Measurements from ENCODE around the gene INPP5A.
"Not testable (repeated sequence)": the region's sequence is repeated elsewhere in the genome, so short reads cannot be mapped to it uniquely, and the experiment has no call there.

INPP5A gene

DNA sequence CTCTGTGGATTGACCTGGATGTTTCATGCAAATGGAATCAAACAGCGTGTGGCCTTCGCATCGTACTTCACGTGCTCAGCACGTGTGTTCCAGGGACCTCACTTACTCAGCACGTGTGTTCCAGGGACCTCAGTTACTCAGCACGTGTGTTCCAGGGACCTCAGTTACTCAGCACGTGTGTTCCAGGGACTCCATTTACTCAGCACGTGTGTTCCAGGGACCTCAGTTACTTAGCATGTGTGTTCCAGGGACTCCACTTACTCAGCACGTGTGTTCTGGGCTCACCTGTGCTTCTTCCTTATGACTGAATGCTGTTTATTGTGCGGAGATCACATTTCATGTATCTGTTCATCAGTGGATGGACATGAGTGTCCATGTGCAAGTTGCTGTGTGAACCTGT, 22.0 kb downstream of the INPP5A start:
- DNase-seq (ENCODE audit: insufficient read length, low spot score): no peak
- FAIRE-seq: no peak

DNA sequence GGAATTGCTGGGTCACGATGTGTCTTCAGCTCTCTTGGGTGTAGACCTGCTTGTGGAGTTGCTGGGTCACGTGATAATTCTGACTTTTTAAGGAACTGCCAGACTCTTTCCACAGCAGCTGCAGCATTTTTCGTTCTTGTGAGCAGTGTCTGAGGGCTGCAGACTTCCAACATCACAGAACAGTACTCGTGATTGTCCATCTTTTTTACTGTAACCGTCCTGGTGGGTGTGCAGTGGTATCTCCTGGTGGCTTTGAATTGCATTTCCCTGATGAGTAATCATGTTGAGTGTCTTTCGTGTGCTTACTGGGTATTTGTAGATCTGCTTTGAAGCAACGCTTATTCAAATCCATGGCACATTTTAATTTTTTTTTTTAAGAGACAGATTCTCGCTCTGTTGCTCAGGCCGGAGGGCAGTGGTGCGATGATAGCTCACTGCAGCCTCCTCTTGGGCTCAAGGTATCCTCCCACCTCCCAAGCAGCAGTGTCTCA, 22.7 kb downstream of the INPP5A start:
- FAIRE-seq (no peak), DNase-seq (ENCODE audit: insufficient read length, low spot score) (no peak)

- FAIRE-seq: no peak
- no peak for DNase-seq (ENCODE audit: insufficient read length, low spot score)
These were observed 24.8 kb downstream of the INPP5A start for GRCh38 chr10:132562177-132562915.

DNA sequence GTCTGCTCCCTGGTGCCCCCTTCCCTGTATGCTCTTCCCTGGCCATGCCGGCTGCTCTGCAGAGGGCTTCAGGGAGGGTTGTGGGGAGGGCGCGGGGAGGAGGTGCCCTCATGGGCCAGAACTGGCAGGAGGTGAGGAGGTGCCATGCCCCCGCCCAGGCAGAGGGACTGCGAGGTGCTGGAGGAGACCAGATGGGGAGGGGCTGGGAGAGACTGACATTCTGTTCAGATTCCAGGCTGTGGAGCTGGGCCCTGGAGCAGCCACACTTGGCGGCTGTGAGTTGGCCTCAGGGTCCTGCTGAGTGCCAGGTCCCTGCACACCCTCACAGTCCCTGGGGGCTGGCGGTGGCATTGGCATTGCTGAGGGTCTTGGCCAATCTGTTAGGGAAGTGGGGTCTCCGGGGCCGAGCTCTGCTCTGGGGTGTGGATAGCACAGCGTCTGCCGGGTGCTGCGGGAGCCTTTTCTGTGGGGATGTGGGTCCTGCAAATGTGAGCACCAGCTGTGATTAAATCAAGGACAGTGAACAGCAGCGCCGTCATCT, 25.4 kb downstream of the INPP5A start:
- DNase-seq (ENCODE audit: insufficient read length, low spot score) (no peak), FAIRE-seq (no peak)

- FAIRE-seq (no peak), DNase-seq (ENCODE audit: insufficient read length, low spot score) (no peak)
These were observed 26.1 kb downstream of the INPP5A start for GRCh38 chr10:132563485-132564248.

DNA sequence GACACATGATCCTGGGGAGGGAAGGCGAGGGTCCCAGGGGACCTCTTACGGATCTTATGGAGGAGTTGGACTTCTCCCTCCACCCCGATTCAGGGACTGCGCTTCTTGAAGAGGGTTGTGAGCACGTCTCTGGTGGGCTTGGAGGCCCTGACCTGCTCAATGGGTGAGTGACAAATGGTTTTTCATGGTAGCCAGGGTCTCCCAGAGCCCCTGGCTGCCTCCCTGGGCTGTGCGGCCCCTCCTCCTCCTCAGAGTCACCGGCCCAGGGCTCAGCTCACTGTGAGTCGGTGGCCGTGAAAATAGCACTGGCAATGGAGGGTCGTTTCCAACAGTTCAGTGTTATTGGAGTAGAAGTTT, 26.6 kb downstream of the INPP5A start:
- FAIRE-seq: no peak

DNA sequence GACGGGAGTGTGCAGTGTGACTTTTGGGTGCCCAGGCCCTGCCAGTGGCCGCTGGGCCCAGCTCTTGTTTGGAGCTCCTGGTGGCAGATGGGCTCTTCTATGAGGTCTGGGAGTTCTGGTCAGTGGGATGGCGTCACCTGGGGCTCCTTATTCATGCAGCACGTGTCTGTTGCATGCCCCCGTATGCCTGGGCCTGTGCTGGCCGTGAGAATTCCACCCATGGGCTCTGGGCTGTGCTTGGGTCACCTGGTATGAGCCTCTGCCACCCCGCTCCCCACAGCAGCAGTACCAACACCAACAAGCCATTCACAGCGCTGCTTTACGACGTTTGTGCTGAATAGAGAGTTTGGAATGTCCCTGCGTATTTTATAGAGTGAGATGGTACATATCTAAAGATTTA, 27.1 kb downstream of the INPP5A start:
- no peak for FAIRE-seq

More for the DNA sequence above, 26.6 kb downstream of the INPP5A start:
- no peak for DNase-seq (ENCODE audit: insufficient read length, low spot score)

DNA sequence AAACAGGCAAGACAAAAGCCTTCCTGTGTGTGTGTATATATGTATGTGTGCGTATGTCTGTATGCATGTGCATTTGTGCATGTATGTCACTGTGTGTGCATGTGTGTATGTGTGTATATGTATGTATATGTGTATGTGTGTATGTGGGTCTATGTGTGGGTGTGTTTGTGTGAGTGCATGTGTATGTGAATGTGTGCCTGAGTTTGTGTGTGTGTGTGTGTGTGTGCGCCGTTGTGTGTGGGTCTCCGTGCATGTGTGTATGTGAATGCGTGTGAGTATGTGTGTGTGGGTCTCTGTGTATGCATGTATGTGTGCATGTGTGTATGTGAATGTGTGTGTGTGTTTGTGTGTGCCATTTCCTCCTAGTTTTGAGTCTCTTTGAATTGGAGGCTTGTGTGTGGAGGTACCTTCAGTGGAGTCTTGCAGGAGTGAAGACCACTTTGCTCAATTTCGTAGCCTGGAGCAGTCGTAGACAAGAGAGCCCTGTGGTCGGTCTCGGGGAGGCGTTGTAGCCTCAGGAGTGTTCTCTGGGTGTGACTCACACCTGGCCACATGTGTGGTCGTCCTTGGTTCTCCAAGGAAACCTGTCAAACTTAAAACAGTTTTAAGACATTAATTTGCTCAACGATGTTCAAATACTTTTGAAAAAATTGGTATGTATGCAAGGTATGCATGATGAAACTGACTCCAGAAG, 28.1 kb downstream of the INPP5A start:
- DNase-seq (ENCODE audit: insufficient read length, low spot score) (no peak), FAIRE-seq (peak; percentile 85)

More for the DNA sequence above, 27.1 kb downstream of the INPP5A start:
- DNase-seq (ENCODE audit: insufficient read length, low spot score): no peak

GRCh38 chr10:132566892-132567291, 29.3 kb downstream of the INPP5A start:
- DNase-seq (ENCODE audit: insufficient read length, low spot score) (no peak), FAIRE-seq (no peak)

GRCh38 chr10:132570265-132570664, 32.7 kb downstream of the INPP5A start:
- no peak for FAIRE-seq

DNA sequence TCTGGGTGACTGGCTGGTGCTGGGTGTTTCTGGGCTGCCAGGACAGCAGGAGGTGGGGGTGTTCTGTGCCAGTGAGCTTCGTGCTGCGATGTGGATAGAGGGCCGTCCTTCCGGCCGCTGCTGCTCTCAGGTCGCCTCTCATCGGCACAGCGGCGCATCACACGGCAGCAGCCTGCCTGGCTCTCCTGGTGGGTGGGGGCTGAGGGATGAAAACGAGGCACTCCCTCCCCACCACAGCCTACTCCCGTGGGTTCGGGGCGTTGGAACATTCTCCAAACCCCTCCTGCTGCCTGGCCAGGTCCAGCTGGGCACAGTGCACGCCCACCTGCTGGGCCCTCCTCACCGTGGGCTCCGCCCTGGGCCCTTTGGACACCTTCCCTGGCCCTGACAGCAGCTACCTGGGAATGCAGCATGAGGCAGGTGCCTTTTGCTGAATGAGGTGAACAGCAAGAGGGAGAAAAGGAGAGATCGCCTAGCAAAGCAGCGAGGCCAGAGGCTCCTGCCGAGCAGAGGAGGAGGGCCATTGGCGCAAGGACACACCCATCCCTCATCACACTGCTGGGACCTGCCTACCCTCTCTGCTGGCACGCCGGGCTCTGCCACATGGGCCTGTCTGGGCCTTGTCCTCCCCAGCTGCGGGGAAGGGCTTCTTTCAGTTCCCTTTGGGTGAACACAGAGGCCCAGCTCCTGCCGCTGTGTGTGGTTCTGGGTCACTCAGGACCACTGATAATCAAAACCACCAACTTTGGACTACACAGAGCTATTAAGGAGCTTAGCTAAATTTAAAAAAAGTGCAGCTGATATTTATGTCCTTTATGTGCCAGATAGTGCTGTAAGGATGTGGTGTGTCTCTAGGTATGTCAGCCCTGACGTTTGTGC, 33.4 kb downstream of the INPP5A start:
- FAIRE-seq (no peak), DNase-seq (ENCODE audit: insufficient read length, low spot score) (no peak)

More at GRCh38 chr10:132570265-132570664, 32.7 kb downstream of the INPP5A start:
- no peak for DNase-seq (ENCODE audit: insufficient read length, low spot score)

GRCh38 chr10:132571650-132572544, 34.3 kb downstream of the INPP5A start:
- FAIRE-seq: peak; percentile 23
- peak; percentile 78 for DNase-seq (ENCODE audit: insufficient read length, low spot score)

DNA sequence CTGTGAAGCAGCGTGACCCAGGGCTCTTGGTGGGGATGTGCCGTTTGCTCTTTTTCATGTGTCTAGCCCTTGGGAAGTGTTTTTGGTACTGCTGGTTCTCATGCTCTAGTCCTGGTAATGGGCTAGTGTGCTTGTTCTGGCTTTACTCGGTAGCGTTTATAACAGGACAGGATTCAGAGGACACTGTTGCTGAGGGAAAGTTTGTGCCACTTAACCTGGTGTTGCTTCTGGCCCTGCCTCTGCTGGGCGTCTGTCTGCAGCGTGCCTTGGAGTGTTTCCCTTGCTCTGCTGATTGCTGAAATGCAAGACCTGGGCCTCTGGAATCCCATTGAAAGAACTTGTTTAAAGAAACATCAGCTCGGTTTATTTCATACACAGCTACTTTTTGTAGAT, 35.0 kb downstream of the INPP5A start:
- FAIRE-seq: no peak
- no peak for DNase-seq (ENCODE audit: insufficient read length, low spot score)

DNA sequence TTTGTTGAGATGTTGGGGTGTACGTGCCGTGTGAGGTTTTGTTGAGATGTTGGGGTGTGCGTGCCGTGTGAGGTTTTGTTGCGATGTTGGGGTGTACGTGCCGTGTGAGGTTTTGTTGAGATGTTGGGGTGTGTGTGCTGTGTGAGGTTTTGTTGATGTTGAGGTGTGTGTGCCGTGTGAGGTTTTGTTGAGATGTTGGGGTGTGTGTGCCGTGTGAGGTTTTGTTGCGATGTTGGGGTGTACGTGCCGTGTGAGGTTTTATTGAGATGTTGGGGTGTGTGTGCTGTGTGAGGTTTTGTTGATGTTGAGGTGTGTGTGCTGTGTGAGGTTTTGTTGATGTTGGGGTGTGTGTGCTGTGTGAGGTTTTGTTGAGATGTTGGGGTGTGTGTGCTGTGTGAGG, 35.4 kb downstream of the INPP5A start:
- FAIRE-seq: not testable (repeated sequence)

DNA sequence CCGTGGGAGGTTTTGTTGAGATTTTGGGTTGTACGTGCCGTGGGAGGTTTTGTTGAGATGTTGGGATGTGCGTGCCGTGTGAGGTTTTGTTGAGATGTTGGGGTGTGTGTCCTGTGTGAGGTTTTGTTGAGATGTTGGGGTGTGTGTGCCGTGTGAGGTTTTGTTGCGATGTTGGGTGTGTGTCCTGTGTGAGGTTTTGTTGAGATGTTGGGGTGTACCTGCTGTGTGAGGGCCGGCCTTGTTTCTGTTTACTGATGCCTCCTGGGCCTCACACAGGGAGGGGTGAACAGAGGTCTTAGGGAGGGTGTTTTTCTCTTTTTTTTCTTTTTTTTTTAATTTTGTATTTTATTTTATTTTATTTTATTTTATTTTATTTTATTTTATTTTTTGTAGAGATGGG, 36.7 kb downstream of the INPP5A start:
- DNase-seq (ENCODE audit: insufficient read length, low spot score): no peak
- FAIRE-seq: no peak

More for the DNA sequence above, 35.4 kb downstream of the INPP5A start:
- not testable (repeated sequence) for DNase-seq (ENCODE audit: insufficient read length, low spot score)

DNA sequence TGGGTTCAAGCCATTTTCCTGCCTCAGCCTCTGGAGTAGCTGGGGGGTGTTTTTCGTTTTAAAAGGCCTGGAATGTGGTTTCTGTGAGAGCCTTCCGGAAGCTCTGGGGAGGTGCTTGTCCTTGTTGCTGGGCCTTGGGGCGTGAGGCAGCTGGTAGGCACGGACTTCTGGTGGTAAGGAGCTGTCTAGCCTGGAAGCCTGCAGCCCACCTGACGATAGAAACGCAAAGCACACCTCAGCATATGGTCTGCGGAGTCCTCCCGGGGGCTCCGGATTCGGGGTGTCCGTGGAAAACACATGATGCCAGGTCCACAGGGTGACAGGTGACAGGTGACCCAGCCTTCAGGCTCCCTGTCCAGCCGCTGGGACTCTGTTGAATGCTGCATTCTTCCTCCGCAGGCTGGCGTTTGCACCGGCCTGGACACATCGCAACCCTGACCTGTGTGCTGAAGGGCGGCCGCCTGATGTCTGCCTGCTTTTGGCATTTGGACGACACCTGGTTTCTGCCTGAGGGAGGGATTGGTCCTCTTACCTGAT, 37.3 kb downstream of the INPP5A start:
- DNase-seq (ENCODE audit: insufficient read length, low spot score) (no peak), FAIRE-seq (no peak)

- FAIRE-seq: no peak
- DNase-seq (ENCODE audit: insufficient read length, low spot score): no peak
These were observed 38.0 kb downstream of the INPP5A start for GRCh38 chr10:132575320-132576201.

All from HTR-8/SVneo (cell line).